Urothelium cell line (cell line): Measurements from ENCODE around the gene SPDYE18.
A peak's percentile ranks its signal among the peaks of the same experiment; 100 is the strongest.
"Not testable (repeated sequence)": the region's sequence is repeated elsewhere in the genome, so short reads cannot be mapped to it uniquely, and the experiment has no call there.

Source experiments
- DNase-seq: peaks from one replicate; pipeline ENCODE4 v3.0.0; 2011; ENCODE audit warnings: low spot score, mixed read lengths
- FAIRE-seq: peaks from 2 replicates; lab custom pipeline; 2011; peaks lifted over from hg19 to GRCh38; lab: Jason Lieb, UNC

SPDYE18 gene

DNA sequence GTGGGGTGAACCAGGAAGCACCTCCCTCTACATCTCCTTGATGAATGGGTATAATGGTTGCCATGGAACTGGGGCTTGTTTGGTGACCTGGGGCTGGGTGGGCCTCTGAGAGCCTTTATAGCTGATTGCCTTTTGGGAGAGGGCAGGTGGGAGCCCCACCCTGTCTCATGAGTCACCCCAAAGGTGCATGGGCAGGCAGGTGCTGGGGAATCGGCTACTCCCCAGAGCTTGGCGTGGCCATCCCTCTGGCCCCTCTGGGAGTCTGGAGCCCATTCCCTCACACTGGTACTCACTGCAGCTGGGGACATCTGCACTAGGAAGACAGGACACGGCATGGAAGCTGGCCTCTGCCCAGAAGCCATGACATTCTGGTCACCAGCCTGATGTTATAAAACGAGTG, at the start of gene SPDYE18:
Gene SPDYE18, minus strand, starts transcription at position 2 of the 400 bp plus-strand sequence. CDS start 2,046 bp downstream, outside the sequence.
- not testable (repeated sequence) for FAIRE-seq, DNase-seq

DNA sequence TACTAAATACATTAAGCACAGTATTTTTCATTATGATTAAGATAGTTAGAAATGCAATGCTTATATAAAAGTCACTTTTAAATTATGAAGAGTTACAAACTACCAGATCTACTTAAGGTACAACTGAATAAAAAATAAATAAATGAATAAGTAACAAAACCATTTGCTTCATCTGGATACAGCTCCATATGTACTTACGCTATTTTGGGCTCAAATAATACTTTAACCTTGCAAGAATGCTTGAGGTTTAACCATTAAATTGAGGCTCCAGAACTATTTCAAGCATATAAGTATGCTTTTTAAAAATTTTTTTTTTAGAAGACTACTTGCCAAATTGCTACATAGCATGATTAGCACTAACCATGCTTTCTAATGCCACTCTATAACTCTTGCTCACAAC, 46.0 kb upstream of the SPDYE18 start:
- not testable (repeated sequence) for DNase-seq, FAIRE-seq

DNA sequence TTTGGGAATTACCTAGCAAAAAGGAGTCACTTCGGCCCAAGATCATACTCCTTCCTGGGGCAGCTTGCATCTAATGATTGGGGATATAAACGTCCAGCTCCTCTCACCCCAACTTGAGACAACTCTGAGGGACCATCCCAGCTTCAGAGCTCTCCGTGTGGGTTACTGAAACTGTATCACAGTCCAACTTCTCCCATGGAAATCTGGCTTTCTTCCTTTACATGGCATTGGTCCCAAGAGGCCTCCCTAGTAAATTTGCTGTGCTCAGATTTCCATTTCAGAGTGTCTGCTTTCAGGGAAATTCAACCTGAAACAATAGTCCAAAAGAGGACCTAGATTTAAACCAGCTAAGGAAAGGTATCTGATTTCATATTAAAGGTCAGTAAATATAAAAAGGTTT, 45.3 kb upstream of the SPDYE18 start:
- not testable (repeated sequence) for DNase-seq, FAIRE-seq

GRCh38 chr7:77105904-77106303, 43.5 kb upstream of the SPDYE18 start:
- peak; percentile 9 for FAIRE-seq
- not testable (repeated sequence) for DNase-seq

- not testable (repeated sequence) for FAIRE-seq, DNase-seq
Measured at GRCh38 chr7:77102671-77103070, 40.3 kb upstream of the SPDYE18 start.

DNA sequence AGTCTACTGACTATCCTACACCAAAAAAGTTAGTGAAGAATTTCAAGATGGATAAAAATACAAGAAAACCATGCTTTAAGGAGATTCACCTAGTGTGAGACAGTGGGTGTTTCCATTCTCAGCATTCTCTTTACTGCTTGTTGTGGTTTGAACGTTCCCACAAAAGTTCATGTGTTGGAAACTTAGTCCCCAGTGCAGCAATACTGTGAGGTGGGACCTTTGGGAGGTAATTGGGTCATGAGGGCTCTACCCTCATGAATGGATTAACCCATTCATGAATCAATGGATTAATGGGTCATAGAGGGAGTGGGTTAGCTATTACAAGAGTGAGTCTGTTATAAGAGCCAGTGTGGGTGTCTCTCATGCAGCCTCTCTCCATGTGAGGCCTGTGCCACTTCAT, 38.8 kb upstream of the SPDYE18 start:
- not testable (repeated sequence) for FAIRE-seq, DNase-seq

- FAIRE-seq, DNase-seq: not testable (repeated sequence)
Measured at GRCh38 chr7:77100501-77100900, 38.1 kb upstream of the SPDYE18 start.

- not testable (repeated sequence) for FAIRE-seq
Measured at GRCh38 chr7:77092301-77092700, 29.9 kb upstream of the SPDYE18 start.

DNA sequence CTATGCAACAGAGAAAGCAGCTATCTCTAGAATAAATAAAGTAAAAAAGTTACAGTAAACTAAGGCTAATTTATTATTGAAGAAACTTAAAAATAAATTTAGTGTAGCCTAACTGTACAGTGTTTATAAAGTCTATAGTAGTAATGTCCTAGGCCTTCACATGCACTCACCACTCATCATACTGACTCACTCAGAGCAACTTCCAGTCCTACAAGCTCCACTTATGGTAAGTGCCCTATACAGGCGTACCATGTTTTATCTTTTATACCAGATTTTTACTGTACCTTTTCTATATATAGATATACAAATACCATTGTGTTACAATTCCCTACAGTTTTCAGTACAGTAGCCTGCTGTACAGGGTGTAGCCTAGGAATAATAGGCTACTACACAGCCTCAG, 19.8 kb upstream of the SPDYE18 start:
- FAIRE-seq, DNase-seq: not testable (repeated sequence)

More at GRCh38 chr7:77092301-77092700, 29.9 kb upstream of the SPDYE18 start:
- DNase-seq: not testable (repeated sequence)

- FAIRE-seq: not testable (repeated sequence)
Measured at GRCh38 chr7:77080236-77080635, 17.9 kb upstream of the SPDYE18 start.

DNA sequence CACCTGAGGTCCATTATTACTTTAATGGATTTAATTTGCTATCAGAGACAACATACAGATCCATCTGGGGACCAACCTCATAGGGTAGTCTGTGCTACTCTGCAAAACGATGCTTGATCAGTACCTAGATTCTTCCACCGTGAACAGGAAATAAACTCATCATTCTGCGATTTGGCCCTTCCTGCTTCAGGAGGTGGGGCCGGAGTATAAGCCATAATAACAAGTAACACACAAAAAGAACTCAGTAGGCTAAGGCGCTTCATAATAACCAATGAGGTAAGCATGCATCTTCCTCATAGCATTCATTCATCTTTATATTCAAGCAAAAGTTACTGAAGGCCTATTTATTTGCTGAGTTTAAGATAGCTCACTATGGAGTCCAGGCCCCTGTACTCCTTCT, 17.3 kb upstream of the SPDYE18 start:
- FAIRE-seq, DNase-seq: not testable (repeated sequence)

More at GRCh38 chr7:77080236-77080635, 17.9 kb upstream of the SPDYE18 start:
- DNase-seq: not testable (repeated sequence)

GRCh38 chr7:77079112-77079511, 16.8 kb upstream of the SPDYE18 start:
- FAIRE-seq, DNase-seq: not testable (repeated sequence)

DNA sequence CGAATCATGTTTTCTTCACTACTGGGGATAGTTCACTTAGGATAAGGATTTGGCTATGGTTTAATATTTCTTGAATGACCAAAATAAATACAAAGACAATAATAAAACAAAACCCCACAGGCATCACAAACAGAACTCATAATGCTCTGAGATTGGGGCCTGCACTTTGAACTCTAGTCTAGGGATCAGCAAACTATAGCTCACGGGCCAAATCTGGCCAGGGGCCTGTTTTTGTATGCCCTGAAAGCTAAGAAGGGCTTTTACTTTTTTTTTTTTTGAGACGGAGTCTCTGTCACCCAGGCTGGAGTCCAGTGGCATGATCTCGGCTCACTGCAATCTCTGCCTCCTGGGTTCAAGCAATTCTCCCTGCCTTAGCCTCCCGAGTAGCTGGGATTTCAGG, 14.7 kb upstream of the SPDYE18 start:
- not testable (repeated sequence) for FAIRE-seq, DNase-seq

DNA sequence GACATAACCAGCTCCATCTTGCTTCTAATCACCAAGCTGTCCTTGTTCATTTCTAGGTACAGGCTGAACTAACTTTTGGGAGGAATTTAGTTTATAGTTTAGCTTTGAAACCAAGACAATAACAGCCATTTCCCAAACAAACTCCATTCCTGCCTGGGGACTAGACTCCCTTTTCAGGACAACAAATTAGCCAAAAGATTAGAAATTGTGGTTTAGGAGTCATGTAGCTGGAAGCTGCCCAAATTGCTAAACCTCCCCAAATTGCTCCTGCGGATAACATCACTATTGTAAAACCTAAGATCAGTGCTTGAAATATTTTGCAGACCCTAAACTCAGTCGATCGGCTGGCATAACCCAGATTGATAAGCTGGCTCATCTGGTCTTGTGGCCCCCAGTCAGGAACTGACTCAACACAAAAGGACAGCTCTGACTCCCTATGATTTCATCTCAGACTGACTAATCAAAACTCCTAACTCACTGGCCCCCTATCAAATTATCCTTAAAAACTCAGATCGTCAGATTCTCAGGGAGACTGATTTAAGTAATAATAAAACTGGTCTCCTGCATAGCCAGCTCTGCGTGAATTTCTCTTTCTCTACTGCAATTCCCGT, 12.5 kb upstream of the SPDYE18 start:
- not testable (repeated sequence) for FAIRE-seq, DNase-seq

DNA sequence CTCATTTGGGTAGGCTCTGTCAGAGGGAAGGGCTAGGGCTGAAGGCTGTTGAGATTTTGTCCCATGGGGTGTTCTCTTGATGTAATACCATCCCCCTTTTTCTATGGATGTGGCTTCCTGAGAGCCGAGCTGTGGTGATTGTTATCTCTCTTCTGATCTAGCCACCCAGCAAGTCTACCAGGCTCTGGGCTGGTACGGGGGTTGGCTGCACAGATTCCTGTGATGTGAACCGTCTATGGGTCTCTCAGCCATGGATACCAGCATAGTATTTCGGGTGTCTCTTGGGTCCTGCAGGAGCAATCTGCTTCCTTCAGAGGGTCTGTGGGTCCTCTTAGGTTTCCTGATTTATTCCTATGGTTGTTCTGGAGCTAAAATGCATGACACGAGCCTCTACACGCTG, 8.8 kb upstream of the SPDYE18 start:
- DNase-seq, FAIRE-seq: not testable (repeated sequence)

GRCh38 chr7:77065869-77066268, 3.5 kb upstream of the SPDYE18 start:
- not testable (repeated sequence) for DNase-seq, FAIRE-seq

GRCh38 chr7:77063732-77064131, 1.4 kb upstream of the SPDYE18 start:
- not testable (repeated sequence) for DNase-seq, FAIRE-seq

DNA sequence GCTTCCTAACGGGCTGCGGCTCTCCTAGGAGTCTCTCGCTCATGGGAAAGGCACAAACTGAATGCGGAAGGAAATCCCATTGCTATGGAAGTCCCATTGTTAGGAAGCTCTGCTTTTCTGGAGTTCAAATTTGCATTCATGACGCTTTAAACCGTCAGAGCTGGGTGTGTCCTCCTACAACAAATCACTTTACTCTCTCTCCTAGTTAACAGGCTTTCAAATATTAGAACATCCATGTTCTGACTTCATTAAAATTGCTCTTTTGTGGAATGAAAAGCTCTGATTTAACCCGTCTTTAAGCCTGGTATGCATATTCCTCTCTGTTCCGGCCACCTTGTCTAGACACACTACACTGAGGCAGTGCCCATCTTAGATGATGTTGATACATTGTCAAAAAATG, 30.1 kb downstream of the SPDYE18 start, which contains the start of gene SPDYE17:
Gene SPDYE17, minus strand, starts transcription at position 101 of the 400 bp plus-strand sequence. CDS start 1,791 bp downstream, outside the sequence.
- not testable (repeated sequence) for FAIRE-seq, DNase-seq

DNA sequence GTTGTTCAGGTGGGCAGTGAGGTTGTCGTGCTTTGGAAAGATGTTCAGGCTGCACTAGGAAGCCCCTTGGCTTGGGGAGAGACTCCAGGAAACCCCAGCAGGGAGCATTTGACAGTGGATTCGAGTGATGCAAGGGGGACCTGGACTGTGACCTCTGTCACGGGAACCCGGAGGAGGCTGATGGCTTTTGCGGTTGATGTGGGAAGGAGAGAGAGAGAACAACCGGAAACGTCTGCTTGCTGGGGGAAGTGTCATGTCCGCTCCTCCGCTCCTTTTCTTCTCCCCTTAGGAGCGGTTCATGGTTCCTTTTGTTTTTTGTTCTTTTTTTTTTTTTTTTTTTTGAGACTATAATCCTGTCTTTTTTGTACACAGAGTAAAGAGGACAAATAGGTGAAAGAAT, 36.0 kb downstream of the SPDYE18 start:
- DNase-seq, FAIRE-seq: not testable (repeated sequence)

- FAIRE-seq: not testable (repeated sequence)
- DNase-seq: peak; percentile 66
Measured at GRCh38 chr7:77010074-77010680, 52.2 kb downstream of the SPDYE18 start.

GRCh38 chr7:77008000-77008399, 54.4 kb downstream of the SPDYE18 start:
- peak; percentile 39 for DNase-seq
- FAIRE-seq: not testable (repeated sequence)
